Measurements from ENCODE around the gene LRCOL1. TPM values are rescaled to one million over a fixed set of nuclear protein-coding genes. Genes with fewer than 3 reads are reported as not detected.

Gene LRCOL1
- total and polyA plus RNA-seq, 9 donors = 0.11 to 0.71 (median 0.63) TPM; not detected in 5

- intact Hi-C loops (cut with DNase I) = loop anchor here in 1 of 4 donors (1.0 kb wide), 1 partner anchor 39 kb away; no protein-coding TSS in a partner anchor
- TF ChIP-seq EP300 (IDR thresholded peaks at IDR 0.05) = no peak
- TF ChIP-seq POLR2A (IDR thresholded peaks at IDR 0.05) = no peak
- TF ChIP-seq, protein P1, sequence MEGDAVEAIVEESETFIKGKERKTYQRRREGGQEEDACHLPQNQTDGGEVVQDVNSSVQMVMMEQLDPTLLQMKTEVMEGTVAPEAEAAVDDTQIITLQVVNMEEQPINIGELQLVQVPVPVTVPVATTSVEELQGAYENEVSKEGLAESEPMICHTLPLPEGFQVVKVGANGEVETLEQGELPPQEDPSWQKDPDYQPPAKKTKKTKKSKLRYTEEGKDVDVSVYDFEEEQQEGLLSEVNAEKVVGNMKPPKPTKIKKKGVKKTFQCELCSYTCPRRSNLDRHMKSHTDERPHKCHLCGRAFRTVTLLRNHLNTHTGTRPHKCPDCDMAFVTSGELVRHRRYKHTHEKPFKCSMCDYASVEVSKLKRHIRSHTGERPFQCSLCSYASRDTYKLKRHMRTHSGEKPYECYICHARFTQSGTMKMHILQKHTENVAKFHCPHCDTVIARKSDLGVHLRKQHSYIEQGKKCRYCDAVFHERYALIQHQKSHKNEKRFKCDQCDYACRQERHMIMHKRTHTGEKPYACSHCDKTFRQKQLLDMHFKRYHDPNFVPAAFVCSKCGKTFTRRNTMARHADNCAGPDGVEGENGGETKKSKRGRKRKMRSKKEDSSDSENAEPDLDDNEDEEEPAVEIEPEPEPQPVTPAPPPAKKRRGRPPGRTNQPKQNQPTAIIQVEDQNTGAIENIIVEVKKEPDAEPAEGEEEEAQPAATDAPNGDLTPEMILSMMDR (IDR thresholded peaks at IDR 0.05) = no peak
- Histone ChIP-seq H3K27ac (no peak overlapping the region), H3K9me3 (no peaks in the 10 kb centered on the region), H3K4me3 (no peak overlapping the region), H3K27me3 (no peaks in the 10 kb centered on the region), H3K36me3 (no peaks in the 10 kb centered on the region), H3K4me1 (ENCODE audit: insufficient read depth) (peaks cover 12% of the 10 kb centered on the region)
- no peak for DNase-seq
- 80 to 89% (median 84%) methylated on average over 20 to 21 of the region's 21 CpGs for WGBS, 3 donors
Observed at GRCh38 chr12:132562489-132563021, 47.8 kb downstream of the LRCOL1 start.

DNA sequence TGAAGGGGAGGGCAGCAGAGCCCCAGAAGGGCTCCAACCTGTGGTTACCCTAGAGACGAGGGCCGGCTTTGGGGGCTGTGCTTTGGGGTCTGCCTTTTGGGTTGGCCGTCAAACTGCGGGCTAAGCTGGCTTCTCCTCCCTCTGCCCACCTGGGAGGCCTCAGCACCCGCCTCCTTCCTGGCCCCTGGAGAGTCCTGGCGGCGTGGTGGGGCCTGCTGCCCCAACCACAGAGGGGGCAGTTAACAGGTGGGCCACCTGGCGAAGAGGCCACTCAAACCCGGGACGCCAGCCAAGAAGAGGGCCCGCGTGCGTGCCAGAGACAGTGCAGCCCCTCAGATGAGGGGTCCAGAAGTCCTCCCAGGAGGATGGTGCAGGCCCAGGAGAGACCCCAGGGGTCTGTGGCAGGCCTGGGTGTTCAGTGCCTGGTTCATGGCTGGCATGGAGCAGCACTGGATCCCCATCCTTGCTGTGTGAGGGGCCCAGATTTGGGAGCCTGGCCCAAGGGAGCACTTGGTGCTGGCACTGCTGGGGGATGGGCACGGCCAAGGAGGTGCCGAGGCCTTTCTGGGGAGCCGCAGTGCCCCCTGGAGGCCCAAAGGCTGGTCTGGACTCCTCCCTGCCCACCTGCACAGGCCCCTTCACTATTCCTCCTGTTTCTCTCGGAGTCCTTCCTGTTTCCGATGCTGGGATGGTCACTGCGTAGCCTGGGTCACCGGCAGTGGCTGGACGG is 48.8 kb downstream of the LRCOL1 start:
- Histone ChIP-seq H3K27me3 (no peaks in the 10 kb centered on the region), H3K4me1 (ENCODE audit: insufficient read depth) (peaks cover 12% of the 10 kb centered on the region), H3K27ac (no peak overlapping the region), H3K9me3 (no peaks in the 10 kb centered on the region), H3K4me3 (no peak overlapping the region), H3K36me3 (no peaks in the 10 kb centered on the region)
- TF ChIP-seq, protein P1 (IDR thresholded peaks at IDR 0.05) = no peak
- TF ChIP-seq POLR2A (IDR thresholded peaks at IDR 0.05) (no peak), EP300 (IDR thresholded peaks at IDR 0.05) (no peak)
- 60 to 63% (median 62%) methylated on average over 21 of the region's 21 CpGs for WGBS, 3 donors
- DNase-seq = peak in 2 of 5 donors; percentile 56 to 63
- intact Hi-C loops (cut with DNase I) = loop anchor here in 1 of 4 donors (1.0 kb wide), 1 partner anchor 40 kb away; no protein-coding TSS in a partner anchor

DNA sequence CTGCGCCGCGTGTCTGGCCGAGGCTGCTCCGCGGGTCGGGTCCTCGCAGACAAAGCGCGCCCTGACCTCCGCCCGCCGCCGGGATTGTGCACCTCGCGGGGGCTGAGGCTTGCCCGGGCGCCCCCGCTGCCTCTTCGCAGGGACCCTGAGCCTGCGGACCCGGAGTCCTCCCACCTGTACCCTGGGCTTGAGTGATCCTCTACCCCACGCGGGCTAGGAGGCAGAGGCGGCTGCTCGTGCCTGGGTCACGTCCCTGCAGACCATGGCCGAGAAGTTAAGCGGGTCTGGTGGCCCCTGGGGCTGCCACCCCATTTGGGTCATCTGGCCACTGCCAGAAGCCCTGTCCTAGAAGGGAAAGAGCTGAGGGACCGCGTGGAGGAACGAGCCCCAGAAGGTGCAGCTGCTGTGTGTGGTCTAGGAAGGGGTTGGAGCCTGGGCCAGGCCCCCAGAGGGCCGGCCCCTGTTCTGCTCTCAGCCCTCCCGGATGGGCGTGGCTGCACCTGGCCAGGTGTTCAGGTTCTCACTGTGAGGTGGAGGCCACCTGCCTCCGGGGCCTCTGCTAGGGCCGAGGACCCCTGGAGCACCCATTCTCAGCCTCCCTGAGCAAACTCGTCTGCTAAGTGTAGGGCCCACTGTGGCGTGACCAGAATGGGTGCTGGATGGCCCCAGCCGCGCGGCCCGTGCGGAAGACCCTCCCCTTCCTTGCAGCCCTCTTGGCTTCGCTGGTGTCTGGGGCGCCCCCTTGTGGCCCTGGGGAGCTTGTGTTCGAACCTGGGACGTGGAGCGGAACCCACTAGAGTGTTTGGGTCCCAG is 49.6 kb downstream of the LRCOL1 start:
- Histone ChIP-seq H3K9me3 (no peaks in the 10 kb centered on the region), H3K27ac (no peak overlapping the region), H3K4me3 (peak overlapping the region; percentile 65), H3K36me3 (no peaks in the 10 kb centered on the region), H3K27me3 (no peaks in the 10 kb centered on the region), H3K4me1 (ENCODE audit: insufficient read depth) (peaks cover 12% of the 10 kb centered on the region)
- peak in 4 of 5 donors; percentile 53 to 68 (median 66) for DNase-seq
- 4 to 6% (median 5%) methylated on average over 35 to 49 of the region's 49 CpGs for WGBS, 3 donors
- TF ChIP-seq, protein P1 (IDR thresholded peaks at IDR 0.05) = peak; percentile 33 to 39 (median 35)
- TF ChIP-seq EP300 (IDR thresholded peaks at IDR 0.05) = no peak
- intact Hi-C loops (cut with DNase I) = no loop called here

GRCh38 chr12:132560364-132560613 is 50.1 kb downstream of the LRCOL1 start:
- DNase-seq = peak in 2 of 5 donors; percentile 50 to 54
- Histone ChIP-seq H3K27ac (no peak overlapping the region), H3K4me1 (ENCODE audit: insufficient read depth) (peaks cover 12% of the 10 kb centered on the region), H3K4me3 (peak overlapping the region; percentile 65), H3K9me3 (no peaks in the 10 kb centered on the region), H3K36me3 (no peaks in the 10 kb centered on the region), H3K27me3 (no peaks in the 10 kb centered on the region)
- TF ChIP-seq EP300 (IDR thresholded peaks at IDR 0.05) (no peak), POLR2A (IDR thresholded peaks at IDR 0.05) (no peak)
- TF ChIP-seq, protein P1 (IDR thresholded peaks at IDR 0.05) = no peak
- intact Hi-C loops (cut with DNase I) = no loop called here
- WGBS, 3 donors = 0 to 3% (median 1%) methylated on average over 6 to 36 of the region's 36 CpGs
